Natural killer cell (primary cell): ENCODE results near the gene VPS11. TPM values are rescaled to one million over a fixed set of nuclear protein-coding genes. Genes with fewer than 3 reads are reported as not detected.

Source experiments
- ATAC-seq, 3 donors: fragments of 150-1000 bp in 2 of 3; fragments of 200-7000 bp in 1 of 3; cut with Tn5 transposase; 1 replicate in 1 of 3; 2 replicates in 2 of 3; pipeline ENCODE4 v1.10.0; 2021; ENCODE audit warnings: mild to moderate bottlenecking in 2 of 3, moderate library complexity in 2 of 3
- DNase-seq, 2 donors: peaks; one replicate each; pipeline versions ENCODE4 v3.0.0 to v3.0.0-alpha.2; 2013 to 2021; ENCODE audit warnings: mixed read lengths in 1 of 2
- H3K27ac ChIP-seq: one replicate; pipeline ENCODE4 v1.5.1; 2013; ENCODE audit warnings: mild to moderate bottlenecking, low read length
- H3K27me3 ChIP-seq: one replicate; pipeline ENCODE4 v1.6.1; 2013; ENCODE audit warnings: low read length; ENCODE audit not compliant: control insufficient read depth, insufficient read depth
- H3K36me3 ChIP-seq: one replicate; pipeline ENCODE4 v1.6.1; 2013; ENCODE audit warnings: low read length; ENCODE audit not compliant: control insufficient read depth, insufficient read depth
- H3K4me1 ChIP-seq: one replicate; pipeline ENCODE4 v1.6.1; 2013; ENCODE audit warnings: low read length; ENCODE audit not compliant: control insufficient read depth, insufficient read depth
- H3K4me3 ChIP-seq: one replicate; pipeline ENCODE4 v1.5.1; 2013; ENCODE audit warnings: low read length
- H3K9me3 ChIP-seq: one replicate; pipeline ENCODE4 v1.6.1; 2013; ENCODE audit warnings: low read length; ENCODE audit not compliant: control insufficient read depth, insufficient read depth
- H3K27ac Mint-ChIP-seq, 2 donors: one replicate each; pipeline ENCODE4 v1.8.0; 2022; ENCODE audit warnings: mild to moderate bottlenecking in 2 of 2, mixed read lengths in 2 of 2, moderate library complexity in 1 of 2
- H3K27me3 Mint-ChIP-seq, 2 donors: one replicate each; pipeline ENCODE4 v1.8.0; 2022; ENCODE audit warnings: low read depth in 2 of 2, mixed read lengths in 2 of 2
- H3K36me3 Mint-ChIP-seq: one replicate; pipeline ENCODE4 v1.8.0; 2022; ENCODE audit warnings: mixed read lengths
- H3K4me1 Mint-ChIP-seq, 2 donors: one replicate each; pipeline ENCODE4 v1.8.0; 2022; ENCODE audit warnings: mixed read lengths in 2 of 2
- H3K4me3 Mint-ChIP-seq: one replicate; pipeline ENCODE4 v1.8.0; 2022; ENCODE audit warnings: mild to moderate bottlenecking, moderate library complexity, mixed read lengths
- H3K9me3 Mint-ChIP-seq, 2 donors: one replicate each; pipeline ENCODE4 v1.8.0; 2022; ENCODE audit warnings: mixed read lengths in 2 of 2
- CTCF ChIP-seq: fragments of 200-600 bp; IDR thresholded peaks from one replicate; pipeline ENCODE4 v1.8.0; 2022; ENCODE audit warnings: antibody characterized with exemption
- WGBS: methylation state at CpG from one replicate; pipeline ENCODE4 v1.1.7; 2013; ENCODE audit warnings: missing lambda C conversion rate; ENCODE audit not compliant: insufficient coverage; 5-methylcytosine and 5-hydroxymethylcytosine counted together
- intact Hi-C: fragments of 100-400 bp; cut with micrococcal nuclease; formaldehyde crosslinking; loops from one replicate; pipeline ENCODE4 v1.14.2; 2022
- total RNA-seq, 4 donors: library from RNA; stranded (reverse); fragments of 120-200 nt in 1 of 4; gene quantifications; one replicate each; pipeline versions ENCODE4 v1.2.3 to v1.2.4, GENCODE V29; 2013 to 2022

VPS11 gene
- total RNA-seq, 3 donors from 2014 or later (not counting 1 experiment from before 2014, with no cell fraction given): 91.4 to 101 (median 91.7) TPM

- Histone ChIP-seq H3K36me3 (peaks cover 15% of the 10 kb centered on the region), H3K4me3 (peak overlapping the region; percentile 83), H3K4me1 (peaks cover 24% of the 10 kb centered on the region), H3K27ac (peak overlapping the region; percentile 52), H3K27me3 (no peaks in the 10 kb centered on the region), H3K9me3 (no peaks in the 10 kb centered on the region)
- intact Hi-C loops: loop anchor here (1.0 to 2.0 kb wide), 3 partner anchors 10 to 28 kb away; partner anchors contain the start of genes DPAGT1 and HYOU1
- H3K9me3 Mint-ChIP-seq: no peaks in the 10 kb centered on the region
- H3K4me1 Mint-ChIP-seq: peaks cover 12 to 16% of the 10 kb centered on the region in 2 donors
- ATAC-seq (no peak), DNase-seq (no peak)
- H3K36me3 Mint-ChIP-seq: no peaks in the 10 kb centered on the region
- 3% methylated on average over 13 of the region's 13 CpGs for WGBS
- H3K4me3 Mint-ChIP-seq: peak overlapping the region; percentile 92
- no peak for TF ChIP-seq CTCF
- H3K27ac Mint-ChIP-seq: peak overlapping the region; percentile 92 to 94
- no peaks in the 10 kb centered on the region for H3K27me3 Mint-ChIP-seq
Observed at GRCh38 chr11:119085437-119085847, 17.8 kb downstream of the VPS11 start.

GRCh38 chr11:119087123-119087522 lies 19.5 kb downstream of the VPS11 start:
- H3K4me3 Mint-ChIP-seq: no peak overlapping the region
- no peaks in the 10 kb centered on the region for H3K27me3 Mint-ChIP-seq
- 88% methylated on average over 6 of the region's 6 CpGs for WGBS
- H3K36me3 Mint-ChIP-seq: no peaks in the 10 kb centered on the region
- H3K4me3 ChIP-seq: no peak overlapping the region
- no peak overlapping the region for H3K27ac ChIP-seq
- no peaks in the 10 kb centered on the region for H3K9me3 Mint-ChIP-seq
- H3K9me3 ChIP-seq: no peaks in the 10 kb centered on the region
- no peaks in the 10 kb centered on the region for H3K27me3 ChIP-seq
- H3K4me1 Mint-ChIP-seq: peaks cover 12 to 17% of the 10 kb centered on the region in 2 donors
- H3K36me3 ChIP-seq: no peaks in the 10 kb centered on the region
- H3K4me1 ChIP-seq: peaks cover 27% of the 10 kb centered on the region
- no peak for TF ChIP-seq CTCF
- DNase-seq: no peak
- no peak for ATAC-seq
- intact Hi-C loops: no loop called here
- H3K27ac Mint-ChIP-seq: no peak overlapping the region

GRCh38 chr11:119087747-119088241 lies 20.2 kb downstream of the VPS11 start:
- Histone ChIP-seq H3K27ac (no peak overlapping the region), H3K4me3 (no peak overlapping the region), H3K27me3 (no peaks in the 10 kb centered on the region), H3K36me3 (no peaks in the 10 kb centered on the region), H3K4me1 (peaks cover 33% of the 10 kb centered on the region), H3K9me3 (no peaks in the 10 kb centered on the region)
- H3K4me1 Mint-ChIP-seq: peaks cover 12 to 24% of the 10 kb centered on the region in 2 donors
- intact Hi-C loops: no loop called here
- WGBS: 56% methylated on average over 2 of the region's 2 CpGs
- ATAC-seq (no peak), DNase-seq (no peak)
- no peaks in the 10 kb centered on the region for H3K9me3 Mint-ChIP-seq
- no peaks in the 10 kb centered on the region for H3K36me3 Mint-ChIP-seq
- H3K27me3 Mint-ChIP-seq: no peaks in the 10 kb centered on the region
- H3K4me3 Mint-ChIP-seq: no peak overlapping the region
- H3K27ac Mint-ChIP-seq: no peak overlapping the region
- no peak for TF ChIP-seq CTCF

GRCh38 chr11:119088406-119088805 lies 20.8 kb downstream of the VPS11 start:
- Histone ChIP-seq H3K4me3 (no peak overlapping the region), H3K4me1 (peaks cover 39% of the 10 kb centered on the region)
- WGBS: 93% methylated on average over 9 of the region's 9 CpGs

More at GRCh38 chr11:119088406-119088805, 20.8 kb downstream of the VPS11 start:
- no peak for DNase-seq
- H3K4me1 Mint-ChIP-seq: peaks cover 15 to 28% of the 10 kb centered on the region in 2 donors
- no peak overlapping the region for H3K27ac ChIP-seq
- peaks cover 2% of the 10 kb centered on the region for H3K36me3 ChIP-seq
- H3K9me3 Mint-ChIP-seq: no peaks in the 10 kb centered on the region
- ATAC-seq: no peak
- H3K27me3 Mint-ChIP-seq: no peaks in the 10 kb centered on the region
- no peaks in the 10 kb centered on the region for H3K36me3 Mint-ChIP-seq
- intact Hi-C loops: no loop called here
- no peak for TF ChIP-seq CTCF
- H3K9me3 ChIP-seq: no peaks in the 10 kb centered on the region
- H3K27me3 ChIP-seq: no peaks in the 10 kb centered on the region
- H3K4me3 Mint-ChIP-seq: no peak overlapping the region
- H3K27ac Mint-ChIP-seq: no peak overlapping the region
